ENCODE data around the gene PGAM1.

Gene PGAM1

GRCh38 chr10:97444212-97444611 is 18.2 kb downstream of the PGAM1 start (continued):
- no peak for TF ChIP-seq ZNF518A (tag by site-specific recombination; conservative IDR thresholded peaks at IDR 0.05; ENCODE audit: low read depth)
- no peak for TF ChIP-seq ZNF645 (tag by site-specific recombination; IDR thresholded peaks at IDR 0.05)
- no peak for TF ChIP-seq KLF10 (tag by site-specific recombination; IDR thresholded peaks at IDR 0.05)
- TF ChIP-seq ZNF121 (tag by site-specific recombination; IDR thresholded peaks at IDR 0.05) = no peak
- TF ChIP-seq ZNF404 (tag by site-specific recombination; IDR thresholded peaks at IDR 0.05) = no peak
- no peak for TF ChIP-seq ZNF391 (tag by site-specific recombination; IDR thresholded peaks at IDR 0.05; ENCODE audit: borderline replicate concordance, low read depth)
- no peak for TF ChIP-seq ZFP3 (tag by site-specific recombination; IDR thresholded peaks at IDR 0.05; ENCODE audit: low read depth)
- no peak for TF ChIP-seq ZNF223 (tag by site-specific recombination; IDR thresholded peaks at IDR 0.05)
- TF ChIP-seq ZNF350 (tag by site-specific recombination; IDR thresholded peaks at IDR 0.05) = no peak
- TF ChIP-seq ZNF37A (tag by site-specific recombination; IDR thresholded peaks at IDR 0.05) = no peak

GRCh38 chr10:97445357-97445721 is 19.3 kb downstream of the PGAM1 start:
- H3K36me3 ChIP-seq (ENCODE audit: control insufficient read depth in 2 of 2, insufficient read depth in 1 of 2, low read length in 2 of 2) = peaks cover 25 to 29% of the 10 kb centered on the region in 2 experiments
- POLR2A ChIA-PET = interaction anchor here (1.7 to 2.0 kb wide), 2 partner anchors 9 to 11 kb away, joined by 5 to 11 read pairs; no protein-coding TSS in a partner anchor
- H3K4me1 ChIP-seq (ENCODE audit: control insufficient read depth, insufficient read depth, low read length) = peaks cover 6% of the 10 kb centered on the region; the same call in 1 of the 2 replicates
- peak; percentile 30; the same call in 1 of the 2 replicates for TF ChIP-seq ZNF501 (tag by site-specific recombination; IDR thresholded peaks at IDR 0.05)
- TF ChIP-seq ZNF600 (tag by site-specific recombination; IDR thresholded peaks at IDR 0.05) = peak; percentile 51; the same call in 1 of the 2 replicates
- TF ChIP-seq, protein P1, sequence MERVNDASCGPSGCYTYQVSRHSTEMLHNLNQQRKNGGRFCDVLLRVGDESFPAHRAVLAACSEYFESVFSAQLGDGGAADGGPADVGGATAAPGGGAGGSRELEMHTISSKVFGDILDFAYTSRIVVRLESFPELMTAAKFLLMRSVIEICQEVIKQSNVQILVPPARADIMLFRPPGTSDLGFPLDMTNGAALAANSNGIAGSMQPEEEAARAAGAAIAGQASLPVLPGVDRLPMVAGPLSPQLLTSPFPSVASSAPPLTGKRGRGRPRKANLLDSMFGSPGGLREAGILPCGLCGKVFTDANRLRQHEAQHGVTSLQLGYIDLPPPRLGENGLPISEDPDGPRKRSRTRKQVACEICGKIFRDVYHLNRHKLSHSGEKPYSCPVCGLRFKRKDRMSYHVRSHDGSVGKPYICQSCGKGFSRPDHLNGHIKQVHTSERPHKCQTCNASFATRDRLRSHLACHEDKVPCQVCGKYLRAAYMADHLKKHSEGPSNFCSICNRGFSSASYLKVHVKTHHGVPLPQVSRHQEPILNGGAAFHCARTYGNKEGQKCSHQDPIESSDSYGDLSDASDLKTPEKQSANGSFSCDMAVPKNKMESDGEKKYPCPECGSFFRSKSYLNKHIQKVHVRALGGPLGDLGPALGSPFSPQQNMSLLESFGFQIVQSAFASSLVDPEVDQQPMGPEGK (tag by site-specific recombination; IDR thresholded peaks at IDR 0.05) = no peak
- no peak for TF ChIP-seq SP2 (tag by site-specific recombination; IDR thresholded peaks at IDR 0.05)
- TF ChIP-seq ZBTB7A (tag by site-specific recombination; IDR thresholded peaks at IDR 0.05; ENCODE audit: low read depth) = no peak
- peak overlapping the region; percentile 32; the same call in 1 of the 2 replicates for H3K27ac ChIP-seq (ENCODE audit: extremely low read depth, low read depth, low read length)
- no peaks in the 10 kb centered on the region for H3K9me3 ChIP-seq (ENCODE audit: control insufficient read depth, insufficient read depth, low read depth, low read length)
- CTCF ChIA-PET = interaction anchor here (0.8 to 1.0 kb wide), 4 partner anchors 37 to 127 kb away, joined by 3 to 7 read pairs (median 4); partner anchors contain the start of gene ANKRD2
- peak overlapping the region; percentile 88 for H3K4me3 ChIP-seq (ENCODE audit: low read depth, low read length)

Measured in HEK293 (cell line).